ENCODE results near the gene FILIP1.

DNA sequence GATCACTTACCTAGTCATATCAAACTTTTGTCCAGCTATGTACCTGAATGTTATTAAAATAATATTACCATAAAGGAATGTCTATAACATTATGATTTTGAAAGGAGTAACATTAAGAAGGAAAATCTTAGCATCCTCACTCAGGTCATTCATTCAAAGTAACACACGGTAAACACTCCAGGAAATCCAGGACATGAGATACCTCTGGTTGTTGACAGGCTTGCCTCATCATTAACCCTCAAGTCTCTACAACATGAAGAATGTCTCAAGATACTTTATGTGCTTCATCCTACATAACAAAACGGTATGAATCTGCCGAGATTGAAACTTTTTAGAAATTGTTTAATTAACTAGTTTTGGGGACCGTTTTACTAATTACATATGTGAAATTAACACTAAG lies 690 bp upstream of the FILIP1 start:
- TF ChIP-seq BHLHE40 (IDR thresholded peaks at IDR 0.05; ENCODE audit: borderline replicate concordance in 1 of 2, low read depth in 2 of 2, low read length in 1 of 2) (no peak), EZH2 (IDR thresholded peaks at IDR 0.05; ENCODE audit: borderline replicate concordance, control insufficient read depth, low read depth, low read length) (no peak), SMAD1 (IDR thresholded peaks at IDR 0.05; ENCODE audit: low read depth, partially characterized antibody) (no peak), SUZ12 (IDR thresholded peaks at IDR 0.05; ENCODE audit: unreplicated experiment) (no peak), BACH1 (IDR thresholded peaks at IDR 0.05; ENCODE audit: borderline replicate concordance) (no peak)

Measured in GM12878 (cell line).